Stomach smooth muscle (tissue), 2 donors: ENCODE data around the gene EPS15.
"Not testable (repeated sequence)": the region's sequence is repeated elsewhere in the genome, so short reads cannot be mapped to it uniquely, and the experiment has no call there.

ENCODE experiments used
- H3K27ac ChIP-seq: one replicate; pipeline ENCODE4 v1.7.0; 2013; ENCODE audit warnings: mild to moderate bottlenecking, low read length, inconsistent platforms
- H3K27me3 ChIP-seq, 2 donors: one replicate each; pipeline ENCODE4 v1.7.0; 2013; ENCODE audit warnings: low read length in 2 of 2; ENCODE audit not compliant: insufficient read depth in 2 of 2, control insufficient read depth in 1 of 2
- H3K36me3 ChIP-seq, 2 donors: one replicate each; pipeline ENCODE4 v1.7.0; 2013; ENCODE audit warnings: low read length in 2 of 2; ENCODE audit not compliant: control insufficient read depth in 2 of 2, insufficient read depth in 2 of 2
- H3K4me1 ChIP-seq: one replicate; pipeline ENCODE4 v1.7.0; 2013; ENCODE audit warnings: low read length; ENCODE audit not compliant: control insufficient read depth, insufficient read depth
- H3K4me3 ChIP-seq, 2 donors: one replicate each; pipeline ENCODE4 v1.7.0; 2013; ENCODE audit warnings: low read length in 2 of 2
- H3K9ac ChIP-seq, 2 donors: one replicate each; pipeline ENCODE4 v1.7.0; 2013; ENCODE audit warnings: low read length in 2 of 2, mild to moderate bottlenecking in 1 of 2
- H3K9me3 ChIP-seq, 2 donors: one replicate each; pipeline ENCODE4 v1.7.0; 2013; ENCODE audit warnings: low read length in 2 of 2; ENCODE audit not compliant: control insufficient read depth in 2 of 2
- donor health status: healthy.
- donor health status: Pancreatic carcinoma.

EPS15 gene

DNA sequence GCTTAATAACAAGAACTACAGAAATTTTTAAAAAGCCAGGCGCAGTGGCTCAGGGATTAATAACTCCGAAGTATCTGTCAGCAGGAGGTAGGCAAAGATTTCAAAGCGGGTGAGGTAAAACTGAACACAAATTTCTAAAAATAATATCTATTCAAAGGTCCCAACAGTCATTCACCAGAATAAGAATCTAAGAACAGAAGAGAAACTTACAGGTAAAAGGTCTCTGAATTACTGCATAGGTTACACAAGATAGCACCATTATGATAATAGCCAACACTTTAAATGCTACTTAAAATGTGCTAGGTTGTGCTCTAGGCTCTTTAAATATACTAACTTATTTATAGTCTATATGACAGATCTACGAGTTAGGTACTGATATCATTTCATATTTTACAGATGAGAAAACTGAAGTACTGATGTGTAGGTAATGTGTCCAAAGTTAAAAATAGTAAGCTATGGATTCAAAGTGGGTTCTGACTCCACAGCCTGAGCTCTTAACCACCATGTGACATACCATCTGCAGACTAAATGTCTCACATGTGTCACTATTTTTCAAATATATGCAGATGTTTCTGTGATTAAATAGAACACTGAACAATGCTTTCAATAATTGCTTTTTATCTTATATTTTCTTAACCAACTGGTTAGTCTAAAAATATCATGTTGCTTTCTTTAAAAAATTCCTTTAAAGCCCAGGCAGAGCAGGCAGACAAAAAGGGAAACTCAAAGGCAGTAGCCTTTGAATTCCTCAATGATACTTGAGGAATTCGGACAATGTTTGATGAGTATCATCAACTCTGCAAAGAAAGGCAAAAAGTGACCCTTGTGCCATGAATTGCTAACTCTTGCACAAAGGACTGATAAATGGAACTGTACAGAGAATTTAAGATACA, 108.3 kb downstream of the EPS15 start:
- no peak overlapping the region for H3K4me3 ChIP-seq
- H3K27me3 ChIP-seq, result no peaks in the 10 kb centered on the region
- H3K36me3 ChIP-seq, result peaks cover 6 to 15% of the 10 kb centered on the region in 2 donors
- H3K9ac ChIP-seq, result no peak overlapping the region
- H3K9me3 ChIP-seq, result no peaks in the 10 kb centered on the region
- no peak overlapping the region for H3K27ac ChIP-seq
- H3K4me1 ChIP-seq, result no peaks in the 10 kb centered on the region

DNA sequence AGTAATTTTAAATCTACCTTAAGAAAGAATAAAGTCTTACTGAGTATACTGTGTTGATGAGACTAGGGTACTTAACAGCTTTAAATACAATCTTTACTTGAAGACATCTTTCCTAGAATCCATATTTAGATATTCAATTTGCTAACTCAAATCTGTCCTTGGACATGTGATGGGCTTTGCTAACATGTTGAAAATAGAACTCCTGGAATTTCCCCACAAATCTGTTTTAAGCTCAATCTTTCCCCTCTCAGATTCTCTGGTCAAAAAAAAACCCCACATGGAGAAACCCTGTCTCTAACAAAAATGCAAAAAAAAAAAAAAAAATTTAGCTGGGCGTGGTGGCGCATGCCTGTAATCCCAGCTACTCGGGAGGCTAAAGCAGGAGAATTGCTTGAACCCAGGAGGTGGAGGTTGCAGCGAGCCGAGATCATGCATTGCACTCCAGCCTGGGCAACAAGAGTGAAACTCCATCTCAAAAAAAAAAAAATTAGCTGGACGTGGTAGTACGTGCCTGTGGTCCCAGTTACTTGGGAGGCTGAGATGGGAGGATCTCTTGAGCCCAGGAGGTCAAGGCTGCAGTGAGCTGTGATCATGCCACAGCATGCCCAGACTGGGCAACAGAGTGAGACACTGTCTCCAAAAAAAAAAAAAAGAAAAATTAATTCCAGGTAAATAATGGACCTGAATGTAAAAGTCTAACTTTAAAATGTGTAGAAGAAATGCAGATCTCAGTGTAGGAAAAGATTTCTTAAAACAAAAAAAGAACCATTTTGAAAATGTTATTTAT, 109.1 kb downstream of the EPS15 start:
- H3K27ac ChIP-seq, H3K4me3 ChIP-seq, H3K9ac ChIP-seq, H3K9me3 ChIP-seq, H3K27me3 ChIP-seq, H3K4me1 ChIP-seq: not testable (repeated sequence)
- H3K36me3 ChIP-seq, result peaks cover 8 to 21% of the 10 kb centered on the region in 2 donors

DNA sequence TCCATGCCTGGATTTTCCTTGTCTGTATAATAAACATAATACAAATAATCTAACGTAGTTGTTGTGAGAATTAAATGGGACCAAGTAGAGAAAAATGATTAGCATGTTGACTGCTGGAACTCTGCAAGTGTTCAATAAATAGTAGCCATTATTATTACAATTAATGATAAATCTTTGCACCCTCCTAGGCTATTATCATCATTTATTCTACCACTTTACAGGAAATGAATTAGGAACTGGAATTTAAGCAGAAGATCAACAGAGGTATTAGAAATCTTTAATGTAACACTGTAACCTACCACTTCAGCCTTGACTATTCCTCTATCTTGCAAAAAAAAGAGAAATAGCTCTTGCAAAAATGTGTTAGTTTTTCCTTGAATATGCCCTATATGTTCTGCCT, 126.8 kb downstream of the EPS15 start:
- Histone ChIP-seq H3K9me3 (no peaks in the 10 kb centered on the region), H3K9ac (no peak overlapping the region), H3K27ac (no peak overlapping the region), H3K36me3 (peaks cover 7 to 14% of the 10 kb centered on the region in 2 donors), H3K4me3 (no peak overlapping the region), H3K4me1 (no peaks in the 10 kb centered on the region), H3K27me3 (no peaks in the 10 kb centered on the region)

DNA sequence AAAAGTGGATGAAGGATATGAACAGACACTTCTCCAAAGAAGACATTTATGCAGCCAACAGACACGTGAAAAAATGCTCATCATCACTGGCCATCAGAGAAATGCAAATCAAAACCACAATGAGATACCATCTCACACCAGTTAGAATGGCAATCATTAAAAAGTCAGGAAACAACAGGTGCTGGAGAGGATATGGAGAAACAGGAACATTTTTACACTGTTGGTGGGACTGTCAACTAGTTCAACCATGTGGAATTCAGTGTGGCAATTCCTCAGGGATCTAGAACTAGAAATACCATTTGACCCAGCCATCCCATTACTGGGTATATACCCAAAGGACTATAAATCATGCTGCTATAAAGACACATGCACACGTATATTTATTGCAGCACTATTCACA, 128.4 kb downstream of the EPS15 start:
- peaks cover 3 to 12% of the 10 kb centered on the region in 2 donors for H3K36me3 ChIP-seq
- H3K9me3 ChIP-seq, result not testable (repeated sequence)

DNA sequence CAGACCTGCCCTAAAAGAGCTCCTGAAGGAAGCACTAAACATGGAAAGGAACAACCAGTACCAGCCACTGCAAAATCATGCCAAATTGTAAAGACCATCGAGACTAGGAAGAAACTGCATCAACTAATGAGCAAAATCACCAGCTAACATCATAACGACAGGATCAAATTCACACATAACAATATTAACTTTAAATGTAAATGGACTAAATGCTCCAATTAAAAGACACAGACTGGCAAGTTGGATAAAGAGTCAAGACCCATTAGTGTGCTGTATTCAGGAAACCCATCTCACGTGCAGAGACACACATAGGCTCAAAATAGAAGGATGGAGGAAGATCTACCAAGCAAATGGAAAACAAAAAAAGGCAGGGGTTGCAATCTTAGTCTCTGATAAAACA, 131.8 kb downstream of the EPS15 start:
- not testable (repeated sequence) for H3K4me3 ChIP-seq, H3K4me1 ChIP-seq, H3K9ac ChIP-seq, H3K27ac ChIP-seq, H3K9me3 ChIP-seq, H3K27me3 ChIP-seq
- peaks cover 9 to 15% of the 10 kb centered on the region in 2 donors for H3K36me3 ChIP-seq

More for the DNA sequence above, 128.4 kb downstream of the EPS15 start:
- not testable (repeated sequence) for H3K9ac ChIP-seq, H3K27me3 ChIP-seq, H3K4me1 ChIP-seq, H3K4me3 ChIP-seq, H3K27ac ChIP-seq

DNA sequence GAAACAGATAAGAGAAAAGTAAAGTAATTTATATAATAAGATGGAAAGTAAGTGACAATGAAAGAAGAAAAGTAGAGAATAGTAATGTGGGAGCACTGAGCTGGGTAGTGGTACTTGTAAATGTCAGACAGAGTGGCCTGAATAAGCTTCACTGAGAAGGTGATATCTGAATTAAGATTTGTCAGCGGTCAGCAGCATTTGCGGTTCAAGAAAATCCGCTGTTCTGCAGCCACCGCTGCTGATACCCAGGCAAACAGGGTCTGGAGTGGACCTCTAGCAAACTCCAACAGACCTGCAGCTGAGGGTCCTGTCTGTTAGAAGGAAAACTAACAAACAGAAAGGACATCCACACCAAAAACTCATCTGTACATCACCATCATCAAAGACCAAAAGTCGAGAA, 132.8 kb downstream of the EPS15 start:
- H3K27me3 ChIP-seq, H3K9me3 ChIP-seq, H3K4me1 ChIP-seq, H3K27ac ChIP-seq, H3K4me3 ChIP-seq, H3K9ac ChIP-seq, H3K36me3 ChIP-seq: not testable (repeated sequence)

DNA sequence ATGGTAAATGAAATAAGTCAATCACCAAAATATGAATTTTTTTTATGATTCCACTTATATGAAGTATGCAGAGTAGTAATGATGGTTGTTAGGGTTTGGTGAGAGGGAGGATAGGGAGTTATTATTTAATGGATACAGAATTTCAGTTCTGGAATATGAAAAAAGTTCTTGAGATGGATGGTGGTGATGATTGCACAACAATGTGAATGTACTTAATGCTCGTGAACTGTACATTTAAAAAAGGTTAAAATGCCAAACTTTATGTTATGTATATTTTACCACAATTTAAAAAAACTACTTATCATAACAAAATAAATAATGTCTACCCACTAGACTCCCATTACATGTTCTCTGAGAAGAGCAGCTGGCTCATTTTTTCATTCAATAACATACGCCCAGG, 133.3 kb downstream of the EPS15 start:
- Histone ChIP-seq H3K4me3 (no peak overlapping the region), H3K9me3 (peaks cover 0 to 5% of the 10 kb centered on the region in 2 donors), H3K4me1 (no peaks in the 10 kb centered on the region), H3K27me3 (no peaks in the 10 kb centered on the region), H3K36me3 (peaks cover 8 to 9% of the 10 kb centered on the region in 2 donors), H3K27ac (no peak overlapping the region), H3K9ac (no peak overlapping the region)

DNA sequence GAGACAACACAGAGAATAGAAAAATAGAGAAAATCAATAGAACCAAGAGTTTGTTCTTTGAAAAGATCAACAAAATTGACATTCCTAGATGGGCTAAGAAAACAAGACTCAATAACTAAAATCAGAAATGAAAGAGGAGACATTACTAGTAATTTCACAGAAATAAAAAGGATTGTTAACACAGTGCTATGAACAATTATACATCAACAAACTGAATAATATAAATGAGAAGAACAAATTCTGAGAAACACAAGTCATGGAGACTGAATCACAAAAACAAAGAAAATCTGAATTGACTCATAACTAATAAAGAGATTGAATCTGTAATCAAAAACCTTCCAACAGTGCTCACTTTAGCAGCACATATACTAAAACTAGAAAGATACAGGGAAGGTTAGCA, 137.1 kb downstream of the EPS15 start:
- Histone ChIP-seq H3K36me3 (peaks cover 8 to 10% of the 10 kb centered on the region in 2 donors), H3K27me3 (no peaks in the 10 kb centered on the region)

DNA sequence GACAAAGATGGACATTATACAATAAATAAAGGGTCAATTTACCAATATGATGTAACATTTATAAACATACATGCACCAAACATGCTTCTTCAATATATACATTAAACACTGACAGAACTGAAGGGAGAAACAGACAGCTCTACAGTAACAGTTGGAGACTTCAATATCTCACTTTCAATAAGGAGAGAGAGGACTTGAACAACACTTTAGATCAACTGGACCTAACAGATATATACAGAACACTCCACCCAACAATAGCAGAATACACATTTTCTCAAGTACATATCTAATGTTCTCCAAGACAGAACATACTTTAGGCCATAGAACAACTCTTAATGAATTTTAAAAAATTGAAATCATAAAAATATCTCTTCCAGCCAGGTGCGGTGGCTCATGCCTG, 138.1 kb downstream of the EPS15 start:
- no peak overlapping the region for H3K9ac ChIP-seq
- peaks cover 8% of the 10 kb centered on the region in 2 donors for H3K36me3 ChIP-seq
- H3K4me1 ChIP-seq, result no peaks in the 10 kb centered on the region
- no peaks in the 10 kb centered on the region for H3K27me3 ChIP-seq
- H3K9me3 ChIP-seq, result peaks cover 0 to 5% of the 10 kb centered on the region in 2 donors
- no peak overlapping the region for H3K4me3 ChIP-seq
- no peak overlapping the region for H3K27ac ChIP-seq

More for the DNA sequence above, 137.1 kb downstream of the EPS15 start:
- H3K9ac ChIP-seq, result no peak overlapping the region
- H3K27ac ChIP-seq, result no peak overlapping the region
- no peaks in the 10 kb centered on the region for H3K4me1 ChIP-seq
- H3K4me3 ChIP-seq, result no peak overlapping the region
- peaks cover 0 to 5% of the 10 kb centered on the region in 2 donors for H3K9me3 ChIP-seq

DNA sequence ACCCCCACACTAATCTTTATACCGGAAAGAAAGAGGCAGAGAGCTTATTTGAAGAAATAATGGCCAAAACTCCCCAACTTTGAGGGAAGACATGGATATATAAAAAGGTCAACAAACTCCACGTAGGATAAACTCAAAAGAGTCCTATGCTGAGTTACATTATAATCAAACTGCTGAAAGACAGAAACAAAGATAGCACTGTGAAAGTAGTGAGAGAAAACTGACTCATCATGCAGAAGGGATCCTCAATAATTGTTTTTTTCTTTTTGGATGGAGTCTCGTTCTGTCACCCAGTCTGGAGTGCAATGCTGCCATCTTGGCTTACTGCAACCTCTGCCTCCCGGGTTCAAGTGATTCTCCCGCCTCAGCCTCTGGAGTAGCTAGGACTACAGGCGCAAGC, 140.2 kb downstream of the EPS15 start:
- Histone ChIP-seq H3K4me1 (no peaks in the 10 kb centered on the region), H3K9ac (no peak overlapping the region), H3K36me3 (peaks cover 6 to 8% of the 10 kb centered on the region in 2 donors), H3K27ac (no peak overlapping the region), H3K27me3 (no peaks in the 10 kb centered on the region), H3K9me3 (peaks cover 0 to 5% of the 10 kb centered on the region in 2 donors), H3K4me3 (no peak overlapping the region)
